IMR-90 (cell line): ENCODE measurements around the gene C3. TPM values are rescaled to one million over a fixed set of nuclear protein-coding genes. Genes with fewer than 3 reads are reported as not detected.

Experiments used
- ATAC-seq: fragments of 200-7000 bp; cut with Tn5 transposase; 2 replicates; pipeline ENCODE4 v1.9.1; 2020; ENCODE audit warnings: low read depth, mild to moderate bottlenecking, moderate library complexity
- BruUV-seq: library from RNA; stranded (reverse); fragments of 400-500 nt; replicated peaks from 2 replicates; lab custom pipeline; 2021; lab: Mats Ljungman, UMichigan
- CTCF ChIA-PET: fragments of 300-600 bp; formaldehyde crosslinking; extraction: SDS; loops from one replicate; lab custom pipeline; 2021; ENCODE audit warnings: antibody characterized with exemption; lab: Yijun Ruan, JAX
- POLR2A ChIA-PET: fragments of 300-600 bp; sonication (Branson Sonifier 250); formaldehyde crosslinking; loops from one replicate; lab custom pipeline; 2022; ENCODE audit warnings: antibody characterized with exemption; ENCODE audit not compliant: unreplicated experiment; lab: Charles Lee
- DNase-seq: peaks from one replicate; pipeline ENCODE4 v3.0.0; 2013
- H2AFZ ChIP-seq: replicated peaks from 2 replicates; pipeline ENCODE3; 2013; ENCODE audit warnings: low read length, mild to moderate bottlenecking; ENCODE audit not compliant: poor library complexity
- H2AK5ac ChIP-seq: 2 replicates; pipeline ENCODE4 v1.6.1; 2013; ENCODE audit warnings: low read depth, low read length, inconsistent platforms
- H2AK9ac ChIP-seq: replicated peaks from 2 replicates; pipeline ENCODE3; 2013; ENCODE audit warnings: mild to moderate bottlenecking, low read depth, low read length, moderate library complexity; ENCODE audit not compliant: poor library complexity
- H2BK120ac ChIP-seq: 2 replicates; pipeline ENCODE4 v1.6.1; 2013; ENCODE audit warnings: low read depth, low read length, inconsistent platforms
- H2BK15ac ChIP-seq: 3 replicates; pipeline ENCODE4 v1.6.1; 2013; ENCODE audit warnings: low read depth, low read length, inconsistent platforms
- H2BK20ac ChIP-seq: 2 replicates; pipeline ENCODE4 v1.6.1; 2013; ENCODE audit warnings: low read depth, mild to moderate bottlenecking, inconsistent platforms, low read length, moderate library complexity
- H2BK5ac ChIP-seq: 2 replicates; pipeline ENCODE4 v1.6.1; 2013; ENCODE audit warnings: mild to moderate bottlenecking, low read depth, low read length, inconsistent platforms; ENCODE audit not compliant: poor library complexity, severe bottlenecking
- H3K14ac ChIP-seq: replicated peaks from 2 replicates; pipeline ENCODE4 v1.6.1; 2013; ENCODE audit warnings: low read depth, low read length, inconsistent platforms
- H3K18ac ChIP-seq: 2 replicates; pipeline ENCODE4 v1.6.1; 2013; ENCODE audit warnings: low read depth, low read length, control low read depth
- H3K23ac ChIP-seq: 2 replicates; pipeline ENCODE4 v1.6.1; 2013; ENCODE audit warnings: low read depth, low read length, inconsistent platforms
- H3K27ac ChIP-seq: 2 replicates; pipeline ENCODE4 v1.5.1; 2013; ENCODE audit warnings: mild to moderate bottlenecking, control low read depth, low read length; ENCODE audit not compliant: insufficient read depth
- H3K27me3 ChIP-seq: 2 replicates; pipeline ENCODE4 v1.6.1; 2013; ENCODE audit warnings: low read length; ENCODE audit not compliant: control insufficient read depth, insufficient read depth
- H3K36me3 ChIP-seq: 2 replicates; pipeline ENCODE4 v1.6.1; 2013; ENCODE audit warnings: low read length, mixed read lengths; ENCODE audit not compliant: control insufficient read depth, insufficient read depth
- H3K4ac ChIP-seq: 2 replicates; pipeline ENCODE4 v1.6.1; 2013; ENCODE audit warnings: low read depth, low read length, inconsistent platforms
- H3K4me1 ChIP-seq: 2 replicates; pipeline ENCODE4 v1.6.1; 2013; ENCODE audit warnings: low read length, mixed read lengths; ENCODE audit not compliant: control insufficient read depth, insufficient read depth
- H3K4me2 ChIP-seq: 2 replicates; pipeline ENCODE4 v1.6.1; 2013; ENCODE audit warnings: low read depth, mild to moderate bottlenecking, control low read depth, low read length, moderate library complexity
- H3K4me3 ChIP-seq: 2 replicates; pipeline ENCODE4 v1.5.1; 2013; ENCODE audit warnings: low read depth, mild to moderate bottlenecking, control low read depth, low read length, moderate library complexity; ENCODE audit not compliant: insufficient read depth
- H3K56ac ChIP-seq: 2 replicates; pipeline ENCODE4 v1.6.1; 2013; ENCODE audit warnings: low read length, inconsistent platforms; ENCODE audit not compliant: insufficient read depth; ENCODE audit errors: extremely low read depth
- H3K79me1 ChIP-seq, 2 experiments: 2 replicates each; pipeline ENCODE4 v1.6.1; 2013; ENCODE audit warnings: low read length in 2 of 2, inconsistent platforms in 1 of 2, low read depth in 1 of 2
- H3K9ac ChIP-seq: 2 replicates; pipeline ENCODE4 v1.6.1; 2013; ENCODE audit warnings: low read depth, low read length, control low read depth
- H3K9me1 ChIP-seq: 2 replicates; pipeline ENCODE4 v1.6.1; 2013; ENCODE audit warnings: low read length, inconsistent platforms; ENCODE audit not compliant: insufficient read depth
- H3K9me3 ChIP-seq: 2 replicates; pipeline ENCODE4 v1.6.1; 2013; ENCODE audit warnings: low read length; ENCODE audit not compliant: control insufficient read depth, insufficient read depth
- H4K20me1 ChIP-seq: 2 replicates; pipeline ENCODE4 v1.6.1; 2013; ENCODE audit warnings: low read length, inconsistent platforms; ENCODE audit not compliant: insufficient read depth
- H4K5ac ChIP-seq: 2 replicates; pipeline ENCODE4 v1.6.1; 2013; ENCODE audit warnings: mild to moderate bottlenecking, low read depth, low read length, control low read depth
- H4K8ac ChIP-seq, 2 experiments: 2 replicates each; pipeline ENCODE4 v1.6.1; 2013; ENCODE audit warnings: low read depth in 2 of 2, low read length in 2 of 2, control low read depth in 1 of 2, inconsistent platforms in 1 of 2
- H4K91ac ChIP-seq: 2 replicates; pipeline ENCODE4 v1.6.1; 2013; ENCODE audit warnings: low read depth, low read length, inconsistent platforms; ENCODE audit not compliant: insufficient read depth
- BHLHE40 ChIP-seq: fragments of 150-350 bp; IDR thresholded peaks from 2 replicates; pipeline ENCODE4 v1.6.1; 2016; ENCODE audit warnings: mild to moderate bottlenecking, low read depth, low read length
- CEBPB ChIP-seq: IDR thresholded peaks from 2 replicates; pipeline ENCODE4 v1.6.1; 2012; ENCODE audit warnings: low read depth, low read length, improper control_type of control experiment
- CHD1 ChIP-seq: IDR thresholded peaks from 2 replicates; pipeline ENCODE4 v1.6.1; 2012; ENCODE audit warnings: low read depth, low read length, improper control_type of control experiment
- FOS ChIP-seq: fragments of 150-350 bp; IDR thresholded peaks from 2 replicates; pipeline ENCODE4 v1.6.1; 2016; ENCODE audit warnings: low read depth, low read length
- MAFK ChIP-seq: IDR thresholded peaks from 2 replicates; pipeline ENCODE4 v1.6.1; 2012; ENCODE audit warnings: low read depth, low read length, improper control_type of control experiment
- MAZ ChIP-seq: IDR thresholded peaks from 2 replicates; pipeline ENCODE4 v1.6.1; 2012; ENCODE audit warnings: low read depth, mild to moderate bottlenecking, low read length, improper control_type of control experiment, moderate library complexity, borderline replicate concordance
- MXI1 ChIP-seq: IDR thresholded peaks from 2 replicates; pipeline ENCODE4 v1.6.1; 2012; ENCODE audit warnings: low read depth, mild to moderate bottlenecking, low read length, moderate library complexity, borderline replicate concordance
- NFE2L2 ChIP-seq: fragments of 150-350 bp; IDR thresholded peaks from 2 replicates; pipeline ENCODE4 v1.6.1; 2016; ENCODE audit warnings: low read depth, mild to moderate bottlenecking, low read length
- POLR2A ChIP-seq: IDR thresholded peaks from 2 replicates; pipeline ENCODE4 v1.6.1; 2012; ENCODE audit warnings: mild to moderate bottlenecking, low read depth, low read length
- RAD21 ChIP-seq: IDR thresholded peaks from 2 replicates; pipeline ENCODE4 v1.6.1; 2012; ENCODE audit warnings: low read length, improper control_type of control experiment
- RCOR1 ChIP-seq: IDR thresholded peaks from 2 replicates; pipeline ENCODE4 v1.6.1; 2012; ENCODE audit warnings: mild to moderate bottlenecking, low read length, improper control_type of control experiment; ENCODE audit not compliant: insufficient replicate concordance
- RFX5 ChIP-seq: IDR thresholded peaks from 2 replicates; pipeline ENCODE4 v1.8.0; 2012; ENCODE audit warnings: low read depth, mild to moderate bottlenecking, low read length, moderate library complexity
- USF2 ChIP-seq: fragments of 150-350 bp; IDR thresholded peaks from 2 replicates; pipeline ENCODE4 v1.6.1; 2017; ENCODE audit warnings: mild to moderate bottlenecking, antibody characterized with exemption, low read length, low read depth
- WGBS, 2 experiments: methylation state at CpG; one replicate each; pipeline versions ENCODE4 v1.1.5 to v1.1.7; 2013; ENCODE audit warnings: missing lambda C conversion rate in 2 of 2; ENCODE audit not compliant: insufficient read length in 1 of 2; ENCODE audit errors: extremely low coverage in 2 of 2; 5-methylcytosine and 5-hydroxymethylcytosine counted together
- dilution Hi-C: fragments of 300-500 bp; cut with HindIII; formaldehyde crosslinking; loops from one replicate; pipeline ENCODE4 v1.14.3; 2018; ENCODE audit warnings: low sequenced_read_pairs; ENCODE audit not compliant: unreplicated experiment
- in situ Hi-C: fragments of 300-500 bp; cut with MboI; formaldehyde crosslinking; loops from 3 replicates; pipeline ENCODE4 v1.14.3; 2019; ENCODE audit warnings: low sequenced_read_pairs, inconsistent platforms, mixed read lengths
- intact Hi-C: fragments of 100-400 bp; cut with micrococcal nuclease; formaldehyde crosslinking; loops from 2 replicates; pipeline ENCODE4 v1.10.0; 2022
- polyA plus RNA-seq, 3 experiments: library from polyadenylated mRNA; depleted of rRNA; stranded (reverse); fragments of >200 nt; gene quantifications; 2 replicates each; pipeline ENCODE4 v1.2.3, GENCODE V29; 2012; ENCODE audit warnings: low replicate concordance in 1 of 3
- total RNA-seq: library from RNA; depleted of rRNA; stranded (reverse); fragments of >200 nt; gene quantifications from 2 replicates; pipeline ENCODE4 v1.2.3, GENCODE V29; 2012
- TF ChIP-seq, protein P1 (sequence below): fragments of 150-350 bp; IDR thresholded peaks from 2 replicates; pipeline ENCODE4 v1.6.1; 2016; ENCODE audit warnings: low read depth, mild to moderate bottlenecking, low read length, moderate library complexity, borderline replicate concordance
- TF ChIP-seq, protein P2 (sequence below): conservative IDR thresholded peaks from 2 replicates; pipeline ENCODE4 v1.5.1; 2012; ENCODE audit warnings: mild to moderate bottlenecking, low read depth, low read length, improper control_type of control experiment

C3 gene
- total and polyA plus RNA-seq, 2 of the 4 experiments (the other 2 are of a cell fraction) = 0.36 TPM; not detected in 1

GRCh38 chr19:6730153-6730804 is 9.8 kb upstream of the C3 start:
- Histone ChIP-seq H3K9ac (no peak overlapping the region), H4K8ac (no peak overlapping the region), H2BK5ac (no peak overlapping the region), H2AFZ (peak overlapping the region; percentile 29), H2AK5ac (no peak overlapping the region), H3K4me3 (no peak overlapping the region), H4K91ac (no peak overlapping the region), H3K23ac (no peak overlapping the region), H3K9me3 (no peaks in the 10 kb centered on the region), H3K14ac (no peak overlapping the region), H3K27me3 (no peaks in the 10 kb centered on the region), H3K56ac (no peak overlapping the region), H3K4me2 (no peak overlapping the region), H3K4me1 (no peaks in the 10 kb centered on the region), H3K9me1 (no peaks in the 10 kb centered on the region; the same call in 1 of the 2 replicates), H3K18ac (no peak overlapping the region), H3K27ac (no peak overlapping the region), H2BK15ac (no peak overlapping the region), H3K36me3 (peaks cover 11% of the 10 kb centered on the region; the same call in 1 of the 2 replicates), H2AK9ac (no peak overlapping the region), H3K4ac (no peak overlapping the region), H4K20me1 (no peaks in the 10 kb centered on the region), H3K79me1 (peaks cover 0 to 9% of the 10 kb centered on the region in 2 experiments; a peak in 3 of 4 replicates), H2BK120ac (no peak overlapping the region), H4K5ac (no peak overlapping the region), H2BK20ac (no peak overlapping the region)
- ChIA-PET POLR2A (no interaction called here), CTCF (no interaction called here)
- 28% methylated on average over 2 of the region's 27 CpGs; no CpG with 5 or more reads in 1 of the 2 experiments for whole genome bisulfite sequencing, 2 experiments
- in situ Hi-C loops = loop anchor here (10.0 kb wide), 2 partner anchors 135 to 215 kb away; no protein-coding TSS in a partner anchor
- DNase-seq = no peak
- BruUV-seq = no TSS peak
- intact Hi-C loops = loop anchor here (10.0 kb wide), 1 partner anchor 335 kb away; the partner anchor contains the start of gene ZNF557
- dilution Hi-C loops = no loop called here
- ATAC-seq = no peak
- TF ChIP-seq POLR2A = no peak
- no peak for TF ChIP-seq NFE2L2
- no peak for TF ChIP-seq RAD21
- TF ChIP-seq MAFK = no peak
- TF ChIP-seq RCOR1 = no peak
- TF ChIP-seq MAZ = no peak
- TF ChIP-seq BHLHE40 = no peak
- TF ChIP-seq FOS = no peak
- TF ChIP-seq, protein P1, sequence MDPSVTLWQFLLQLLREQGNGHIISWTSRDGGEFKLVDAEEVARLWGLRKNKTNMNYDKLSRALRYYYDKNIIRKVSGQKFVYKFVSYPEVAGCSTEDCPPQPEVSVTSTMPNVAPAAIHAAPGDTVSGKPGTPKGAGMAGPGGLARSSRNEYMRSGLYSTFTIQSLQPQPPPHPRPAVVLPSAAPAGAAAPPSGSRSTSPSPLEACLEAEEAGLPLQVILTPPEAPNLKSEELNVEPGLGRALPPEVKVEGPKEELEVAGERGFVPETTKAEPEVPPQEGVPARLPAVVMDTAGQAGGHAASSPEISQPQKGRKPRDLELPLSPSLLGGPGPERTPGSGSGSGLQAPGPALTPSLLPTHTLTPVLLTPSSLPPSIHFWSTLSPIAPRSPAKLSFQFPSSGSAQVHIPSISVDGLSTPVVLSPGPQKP = no peak
- no peak for TF ChIP-seq CEBPB
- TF ChIP-seq MXI1 = no peak
- TF ChIP-seq RFX5 = no peak
- TF ChIP-seq, protein P2, sequence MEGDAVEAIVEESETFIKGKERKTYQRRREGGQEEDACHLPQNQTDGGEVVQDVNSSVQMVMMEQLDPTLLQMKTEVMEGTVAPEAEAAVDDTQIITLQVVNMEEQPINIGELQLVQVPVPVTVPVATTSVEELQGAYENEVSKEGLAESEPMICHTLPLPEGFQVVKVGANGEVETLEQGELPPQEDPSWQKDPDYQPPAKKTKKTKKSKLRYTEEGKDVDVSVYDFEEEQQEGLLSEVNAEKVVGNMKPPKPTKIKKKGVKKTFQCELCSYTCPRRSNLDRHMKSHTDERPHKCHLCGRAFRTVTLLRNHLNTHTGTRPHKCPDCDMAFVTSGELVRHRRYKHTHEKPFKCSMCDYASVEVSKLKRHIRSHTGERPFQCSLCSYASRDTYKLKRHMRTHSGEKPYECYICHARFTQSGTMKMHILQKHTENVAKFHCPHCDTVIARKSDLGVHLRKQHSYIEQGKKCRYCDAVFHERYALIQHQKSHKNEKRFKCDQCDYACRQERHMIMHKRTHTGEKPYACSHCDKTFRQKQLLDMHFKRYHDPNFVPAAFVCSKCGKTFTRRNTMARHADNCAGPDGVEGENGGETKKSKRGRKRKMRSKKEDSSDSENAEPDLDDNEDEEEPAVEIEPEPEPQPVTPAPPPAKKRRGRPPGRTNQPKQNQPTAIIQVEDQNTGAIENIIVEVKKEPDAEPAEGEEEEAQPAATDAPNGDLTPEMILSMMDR = no peak
- no peak for TF ChIP-seq CHD1
- TF ChIP-seq USF2 = no peak
